HG03575 (cell line): Measurements from ENCODE around the gene ABCB6.
"Not testable (repeated sequence)": the region's sequence is repeated elsewhere in the genome, so short reads cannot be mapped to it uniquely, and the experiment has no call there.

Experiments used
- ATAC-seq: cut with Tn5 transposase; IDR thresholded peaks from one replicate; pipeline ENCODE4 v1.9.1; 2021; ENCODE audit not compliant: unreplicated experiment, insufficient number of reproducible peaks, low FRiP score; ENCODE audit errors: extremely low read depth

ABCB6 gene

DNA sequence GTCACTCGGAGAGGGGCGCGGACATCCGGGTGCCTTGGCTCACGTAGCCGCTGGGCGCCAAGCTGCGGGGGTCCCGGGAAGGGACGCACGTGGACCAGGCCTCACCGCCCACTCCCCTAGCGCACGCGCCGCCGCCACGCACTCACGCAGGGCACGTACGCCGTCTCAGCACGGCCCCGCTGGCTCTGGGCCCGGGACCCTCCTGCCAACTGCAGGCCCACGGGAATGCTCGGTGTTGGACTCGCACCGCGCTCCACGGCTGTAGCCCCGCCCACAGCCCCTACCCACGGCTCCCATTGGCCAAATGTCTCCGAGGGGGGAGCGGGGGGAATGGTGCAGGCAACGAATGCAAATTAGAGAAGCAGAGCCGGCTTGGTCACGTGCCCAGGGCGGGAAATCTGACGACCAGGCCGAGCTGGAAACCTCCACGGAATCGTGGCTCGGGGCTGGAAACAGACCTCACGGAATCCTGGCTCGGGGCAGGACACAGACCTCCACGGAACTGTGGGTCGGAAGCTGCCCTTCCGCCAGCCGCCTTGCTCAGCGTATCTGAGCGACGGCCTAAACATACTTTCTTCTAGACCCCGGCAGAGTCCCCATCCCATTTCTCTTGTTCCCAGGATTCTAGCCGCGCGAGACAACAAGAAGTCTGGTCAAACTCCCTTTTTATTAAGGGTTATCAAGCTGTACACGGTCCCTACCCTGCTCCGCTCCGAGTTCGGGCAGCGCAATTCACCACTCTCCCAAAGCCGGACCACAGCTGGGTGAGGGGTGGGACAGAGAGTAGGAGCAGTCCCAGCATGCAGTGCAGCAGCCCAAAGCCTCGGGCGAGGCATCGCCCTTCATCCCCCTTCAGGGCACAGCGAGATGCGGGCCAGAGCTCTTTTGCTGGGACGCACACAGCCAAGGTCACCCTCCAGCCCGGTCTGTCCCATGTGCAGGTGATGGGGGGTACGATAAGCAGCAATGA is at the start of gene ABCB6:
TSS of gene ABCB6 (minus strand) at position 227 of the 970 bp plus-strand sequence. CDS start 285 bp downstream, outside the sequence.
- ATAC-seq: no peak

DNA sequence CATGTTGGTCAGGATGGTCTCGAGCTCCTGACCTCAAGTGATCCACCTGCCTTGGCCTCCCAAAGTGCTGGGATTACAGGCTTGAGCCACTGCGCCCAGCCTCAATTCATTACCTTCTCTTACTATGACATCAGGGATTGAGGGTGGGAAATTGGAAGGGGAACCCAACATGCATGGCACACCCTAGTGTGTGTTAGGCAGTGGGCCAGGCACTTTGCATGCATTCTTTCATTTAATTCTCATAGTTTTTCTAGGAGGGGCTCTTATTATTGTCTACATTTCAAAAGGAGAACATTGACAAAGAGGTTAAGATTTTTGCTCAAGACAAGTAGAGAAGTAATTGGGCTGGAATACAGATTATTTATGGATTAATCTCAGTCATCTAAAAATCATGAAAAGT is 49.5 kb upstream of the ABCB6 start:
- no peak for ATAC-seq

- ATAC-seq: no peak
Measured at GRCh38 chr2:219266886-219267285, 48.1 kb upstream of the ABCB6 start.

- no peak for ATAC-seq
Measured at GRCh38 chr2:219266232-219266631, 47.5 kb upstream of the ABCB6 start.

DNA sequence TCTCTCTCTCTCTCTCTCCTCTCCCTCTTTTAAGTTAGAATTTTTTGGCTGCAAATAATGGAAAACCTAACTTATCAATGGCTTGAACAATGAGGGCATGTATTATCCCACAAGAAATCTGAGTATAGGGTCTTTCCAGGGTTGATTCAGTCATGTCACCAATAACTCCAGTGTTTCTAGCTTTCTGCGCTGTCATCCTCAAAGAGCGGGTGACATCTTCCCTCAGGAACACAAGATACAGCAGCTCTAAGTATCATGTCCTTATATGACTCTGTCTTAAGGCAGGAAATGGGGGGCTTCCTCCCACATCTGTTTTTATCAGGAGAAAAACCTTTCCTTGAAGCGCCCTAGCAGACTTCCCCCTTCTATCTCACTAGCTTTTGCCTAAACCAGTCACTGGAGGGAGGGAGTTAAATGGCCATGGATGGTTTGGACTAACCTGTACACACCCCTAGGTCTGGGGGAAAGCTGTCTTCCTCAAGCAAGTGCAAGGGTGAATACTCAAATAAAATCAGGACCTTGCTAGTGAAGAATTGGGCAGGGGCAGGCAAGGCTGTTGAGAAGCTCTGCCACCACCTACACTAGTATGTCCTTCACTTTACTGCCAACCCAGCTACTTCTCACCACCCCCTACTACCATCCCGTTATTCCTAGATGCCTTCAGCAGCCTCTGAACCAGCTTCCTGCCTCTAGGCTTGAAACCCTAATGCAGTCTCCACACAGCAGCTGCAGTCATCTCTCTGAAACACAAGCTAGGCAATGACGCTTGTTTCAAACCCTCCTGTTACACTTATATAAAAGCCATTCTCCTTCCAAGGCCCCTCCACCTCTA is 42.5 kb upstream of the ABCB6 start:
- ATAC-seq: no peak

GRCh38 chr2:219258942-219259341 is 40.2 kb upstream of the ABCB6 start:
- ATAC-seq: not testable (repeated sequence)

DNA sequence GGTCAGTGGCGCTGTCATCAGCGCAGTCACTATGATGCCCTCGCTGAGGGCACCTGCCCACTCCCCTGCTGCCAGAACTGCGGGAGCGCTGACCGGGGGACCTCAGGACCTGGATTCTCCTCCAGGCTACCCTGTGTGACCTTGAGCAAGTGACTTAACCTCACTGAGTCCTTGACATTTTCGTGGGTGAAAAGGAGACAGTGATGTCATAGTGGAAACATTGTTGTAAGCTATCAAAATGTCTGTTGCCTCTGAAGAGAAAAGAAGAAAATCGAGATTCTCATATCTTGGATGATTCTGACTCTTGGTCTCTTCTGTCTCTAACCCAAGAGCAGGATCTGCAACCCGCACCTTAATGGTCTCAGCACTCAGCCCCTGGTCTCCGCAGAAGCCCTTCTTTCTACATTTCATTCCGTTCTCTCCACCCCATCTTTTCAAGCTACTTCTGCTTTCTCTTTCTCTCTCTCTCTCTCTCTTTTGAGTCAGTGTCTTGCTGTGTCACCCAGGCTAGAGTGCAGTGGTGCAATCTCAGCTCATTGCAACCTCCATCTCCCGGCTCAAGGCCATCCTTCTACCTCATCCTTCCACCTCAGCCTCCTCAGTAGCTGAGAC is 35.9 kb upstream of the ABCB6 start:
- ATAC-seq: no peak

DNA sequence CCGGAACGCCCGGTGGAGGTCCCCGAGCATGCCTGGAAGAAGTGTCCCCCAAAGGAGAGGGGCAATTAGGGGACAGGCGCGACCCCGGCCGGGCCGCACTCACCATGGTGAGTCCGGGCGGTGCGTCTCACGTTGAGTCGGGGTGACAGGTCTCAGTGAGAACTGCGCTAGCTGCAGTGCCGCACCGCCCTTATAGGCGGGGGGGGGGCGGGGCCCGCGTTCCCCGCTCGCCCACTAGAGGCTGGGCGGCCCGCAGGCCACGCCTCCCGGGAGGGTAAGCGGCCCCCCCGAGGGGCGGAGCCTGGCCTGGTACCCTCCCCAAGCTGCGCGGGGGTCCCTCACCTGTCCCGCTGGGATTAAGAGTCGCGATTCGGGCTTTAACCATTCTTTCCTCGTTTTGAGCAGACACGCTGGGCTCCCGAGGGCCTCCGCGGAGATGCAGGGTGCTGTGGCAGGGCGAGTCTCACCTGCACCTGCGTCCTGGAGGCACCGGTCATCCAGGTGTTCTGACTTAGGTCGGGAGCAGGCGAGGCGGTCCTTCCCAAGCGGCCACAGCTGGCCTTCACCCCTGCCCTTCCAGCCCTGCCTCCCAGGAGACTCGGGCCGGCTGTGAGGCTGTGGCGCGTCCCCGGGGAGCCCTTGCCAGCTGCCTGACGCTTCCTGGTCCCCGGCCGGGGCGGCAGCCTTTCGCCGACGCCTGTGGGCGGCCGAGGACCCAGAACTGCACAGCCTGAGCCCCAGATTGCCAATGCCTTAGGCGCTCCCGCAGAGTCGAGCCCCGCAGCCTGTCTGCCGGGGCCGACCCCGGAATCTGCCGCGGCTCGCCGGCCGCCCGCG is 35.2 kb upstream of the ABCB6 start, which contains the start of gene TUBA4A:
TSS of gene TUBA4A (minus strand) at position 166 of the 837 bp plus-strand sequence. CDS start at position 106, 60 bp downstream.
- ATAC-seq: no peak

DNA sequence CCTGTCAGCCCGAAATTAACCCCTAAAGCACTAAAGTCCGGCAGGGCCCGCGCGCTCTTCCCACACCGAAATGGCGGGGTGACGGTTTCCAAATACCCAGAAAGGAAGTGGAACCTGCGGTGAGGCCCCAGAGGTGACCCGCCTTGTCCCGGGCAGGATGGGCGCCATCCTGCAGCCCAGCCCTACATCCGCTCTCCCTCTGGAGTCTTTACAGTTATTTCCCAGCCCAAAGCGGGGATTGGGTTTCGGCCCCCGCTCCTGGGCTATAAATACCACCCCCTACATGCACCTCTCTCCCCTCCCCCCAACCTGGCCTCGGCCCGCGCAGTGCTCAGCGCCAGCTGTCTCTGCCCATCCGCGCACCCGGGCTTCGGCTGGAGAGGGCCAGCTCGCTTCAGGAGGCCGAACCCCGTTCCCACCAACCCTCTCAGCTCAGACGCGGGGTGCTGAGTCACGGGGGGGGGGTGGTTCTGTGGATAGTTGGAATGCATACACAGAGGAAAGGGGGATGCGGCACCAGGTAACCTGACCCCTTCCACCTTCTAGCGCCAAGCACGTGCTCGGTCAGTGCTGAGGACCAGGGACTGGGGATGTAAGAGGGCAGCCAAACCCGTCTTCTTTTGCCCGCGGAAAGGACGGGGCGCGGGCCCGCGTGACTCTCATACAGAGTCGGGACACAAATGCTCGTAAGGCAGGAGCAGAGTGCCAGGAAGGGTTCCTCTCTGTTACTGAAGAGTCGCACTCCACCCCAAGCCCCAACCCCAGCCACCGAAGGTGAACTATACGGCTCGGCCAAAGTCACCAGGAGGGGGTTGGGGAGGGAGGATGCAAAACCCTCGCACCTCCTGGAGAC is 34.4 kb upstream of the ABCB6 start, which contains the start of gene TUBA4B:
TSS of gene TUBA4B (plus strand) at position 344 of the 853 bp plus-strand sequence. CDS start at position 509, 165 bp downstream.
- ATAC-seq: no peak

DNA sequence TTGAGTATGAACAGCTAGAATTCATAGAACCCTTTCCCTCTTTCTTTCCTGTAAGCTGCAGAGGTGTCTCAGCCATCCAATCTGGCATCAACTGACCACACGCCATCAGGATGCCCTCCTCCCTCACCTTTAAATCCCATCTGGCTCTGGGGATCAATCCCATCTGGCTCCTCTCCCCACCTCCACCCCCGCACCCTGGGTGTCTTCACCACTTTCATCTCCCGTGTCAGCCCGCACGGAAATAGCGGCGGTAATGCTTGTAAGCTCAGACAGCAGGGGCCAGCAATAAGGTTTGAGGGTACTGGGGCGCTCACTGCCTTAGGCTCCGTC is 33.8 kb upstream of the ABCB6 start:
- no peak for ATAC-seq

DNA sequence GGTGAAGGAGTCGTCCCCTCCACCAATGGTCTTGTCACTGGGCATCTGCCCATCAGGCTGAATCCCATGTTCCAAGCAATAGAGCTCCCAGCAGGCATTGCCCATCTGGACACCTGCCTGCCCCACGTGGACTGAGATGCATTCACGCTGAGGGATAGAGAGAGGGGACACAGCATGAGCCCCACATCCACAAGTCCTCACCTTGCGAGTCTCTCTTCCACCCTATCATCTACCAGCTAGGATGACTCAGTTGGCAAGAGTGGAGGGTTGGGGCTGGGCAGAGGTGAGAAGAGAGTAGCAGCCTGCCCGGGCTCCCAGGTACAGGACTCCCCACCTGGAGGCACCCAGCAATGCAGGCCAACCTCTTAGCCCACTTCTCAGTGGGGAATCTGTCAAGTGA is 33.3 kb upstream of the ABCB6 start:
- ATAC-seq: no peak

GRCh38 chr2:219251656-219252055 is 32.9 kb upstream of the ABCB6 start:
- no peak for ATAC-seq

- no peak for ATAC-seq
Measured at GRCh38 chr2:219250049-219250781, 31.5 kb upstream of the ABCB6 start.

- ATAC-seq: no peak
Measured at GRCh38 chr2:219249203-219249980, 30.6 kb upstream of the ABCB6 start.

- no peak for ATAC-seq
Measured at GRCh38 chr2:219248845-219249202, 30.1 kb upstream of the ABCB6 start.
